HepG2 (cell line): Measurements from ENCODE around the gene FBLN7. TPM values are rescaled to one million over a fixed set of nuclear protein-coding genes. Genes with fewer than 3 reads are reported as not detected.
A peak's percentile ranks its signal among the peaks of the same experiment; 100 is the strongest.

Experiments
- ADNP ChIP-seq: sonication (generic); formaldehyde crosslinking; IDR thresholded peaks from 2 replicates; pipeline ENCODE4 v1.4.0; 2020; ENCODE audit warnings: missing genetic modification reagents
- HDAC6 ChIP-seq: fragments of 200-600 bp; sonication (generic); IDR thresholded peaks from 2 replicates; pipeline ENCODE4 v1.7.0; 2017; ENCODE audit warnings: mild to moderate bottlenecking, antibody characterized with exemption, low read length, low read depth
- HINFP ChIP-seq: sonication (generic); formaldehyde crosslinking; IDR thresholded peaks from 2 replicates; pipeline ENCODE4 v1.4.0; 2020; ENCODE audit warnings: low read depth, mild to moderate bottlenecking, missing genetic modification reagents
- KDM3A ChIP-seq: IDR thresholded peaks from 2 replicates; pipeline ENCODE4 v1.6.1; 2018; ENCODE audit warnings: low read depth, missing compliant biosample characterization
- KDM4B ChIP-seq: sonication (generic); formaldehyde crosslinking; IDR thresholded peaks from 2 replicates; pipeline ENCODE4 v1.4.0; 2020; ENCODE audit warnings: missing genetic modification reagents
- NCOA2 ChIP-seq: sonication (generic); formaldehyde crosslinking; IDR thresholded peaks from 2 replicates; pipeline ENCODE4 v1.8.0; 2022; ENCODE audit warnings: inconsistent platforms
- ZC3H13 ChIP-seq: sonication (generic); formaldehyde crosslinking; IDR thresholded peaks from 2 replicates; pipeline ENCODE4 v1.8.1; 2023; ENCODE audit warnings: mild to moderate bottlenecking, missing genetic modification reagents, moderate library complexity
- ZNF367 ChIP-seq: sonication (generic); formaldehyde crosslinking; IDR thresholded peaks from 2 replicates; pipeline ENCODE4 v1.4.0; 2020; ENCODE audit warnings: missing genetic modification reagents, borderline replicate concordance
- ZNF703 ChIP-seq: sonication (generic); formaldehyde crosslinking; IDR thresholded peaks from 2 replicates; pipeline ENCODE4 v1.5.1; 2020; ENCODE audit warnings: missing genetic modification reagents, mild to moderate bottlenecking, moderate library complexity, borderline replicate concordance
- ZNF841 ChIP-seq: sonication (generic); formaldehyde crosslinking; IDR thresholded peaks from 2 replicates; pipeline ENCODE4 v1.8.1; 2023; ENCODE audit warnings: missing genetic modification reagents, borderline replicate concordance
- polyA plus RNA-seq, 8 experiments: library from polyadenylated mRNA; depleted of rRNA in 3 of 8; stranded (reverse) in 7 of 8; unstranded in 1 of 8; fragments of >200 nt; fragmentation: Illumina TruSeq in 4 of 8; extraction: Trizol in 4 of 8; gene quantifications; 2 replicates each; pipeline versions ENCODE4 v1.2.1 to v1.2.3, GENCODE V29; 2011 to 2016; ENCODE audit warnings: low read depth in 4 of 8, missing spikeins in 1 of 8, mixed read lengths in 1 of 8; ENCODE audit not compliant: insufficient read depth in 1 of 8
- total RNA-seq, 5 experiments: library from RNA; depleted of rRNA; stranded (reverse); fragments of >200 nt; fragmentation: Illumina TruSeq; extraction: Trizol; gene quantifications; 2 replicates each; pipeline ENCODE4 v1.2.3, GENCODE V29; 2016; ENCODE audit warnings: low read depth in 1 of 5
- TF ChIP-seq, protein P1 (sequence below): sonication (generic); formaldehyde crosslinking; IDR thresholded peaks from 2 replicates; pipeline ENCODE4 v1.4.0; 2020; ENCODE audit warnings: missing genetic modification reagents
- TF ChIP-seq, protein P2 (sequence below): sonication (generic); formaldehyde crosslinking; IDR thresholded peaks from one replicate; pipeline ENCODE4 v1.5.1; 2020; ENCODE audit warnings: mild to moderate bottlenecking, missing genetic modification reagents; ENCODE audit errors: not compliant biosample characterization
- TF ChIP-seq, protein P3 (sequence below): sonication (generic); formaldehyde crosslinking; IDR thresholded peaks from 2 replicates; pipeline ENCODE4 v1.5.0; 2020; ENCODE audit warnings: missing genetic modification reagents
- TF ChIP-seq, protein P4 (sequence below): sonication (generic); formaldehyde crosslinking; IDR thresholded peaks from 2 replicates; pipeline ENCODE4 v1.8.0; 2022; ENCODE audit warnings: missing genetic modification reagents, mild to moderate bottlenecking, moderate library complexity, borderline replicate concordance

Gene FBLN7
- total and polyA plus RNA-seq, 2 of the 13 experiments (the other 11 are each of a cell fraction or from before 2014, with no cell fraction given): 1.4 to 2.3 TPM

DNA sequence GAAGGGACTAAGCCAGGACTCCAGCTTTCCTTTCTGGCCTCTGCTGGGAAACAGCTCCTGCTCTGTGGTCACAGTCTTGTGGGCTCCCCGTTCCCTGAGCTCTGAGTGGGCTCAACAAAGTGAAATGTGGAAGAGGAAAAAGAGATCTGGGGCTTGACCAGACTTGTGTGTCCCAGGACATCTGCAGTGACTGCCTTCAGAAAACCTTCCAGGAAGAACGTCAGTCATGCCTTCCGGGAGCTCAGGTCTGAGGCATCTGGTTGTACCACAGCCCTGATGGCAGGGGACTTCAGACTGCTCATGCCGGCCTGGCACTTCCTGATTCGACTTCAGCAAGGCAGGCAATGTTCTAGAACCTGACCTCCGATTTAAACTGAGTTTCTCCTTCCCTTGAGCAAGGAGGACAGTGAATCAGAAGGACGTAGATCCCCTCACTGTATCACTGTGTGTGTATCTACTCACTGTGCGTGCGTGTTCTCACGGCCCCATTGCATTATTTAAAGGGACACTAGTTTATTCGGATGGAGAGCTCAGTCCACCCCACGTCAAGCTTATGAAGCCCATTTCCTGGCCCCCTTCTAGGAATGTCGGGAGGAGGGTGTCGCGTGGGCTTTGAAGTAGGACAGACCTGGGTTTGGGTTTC, 548 bp upstream of the FBLN7 start (continued):
- TF ChIP-seq, protein P1, sequence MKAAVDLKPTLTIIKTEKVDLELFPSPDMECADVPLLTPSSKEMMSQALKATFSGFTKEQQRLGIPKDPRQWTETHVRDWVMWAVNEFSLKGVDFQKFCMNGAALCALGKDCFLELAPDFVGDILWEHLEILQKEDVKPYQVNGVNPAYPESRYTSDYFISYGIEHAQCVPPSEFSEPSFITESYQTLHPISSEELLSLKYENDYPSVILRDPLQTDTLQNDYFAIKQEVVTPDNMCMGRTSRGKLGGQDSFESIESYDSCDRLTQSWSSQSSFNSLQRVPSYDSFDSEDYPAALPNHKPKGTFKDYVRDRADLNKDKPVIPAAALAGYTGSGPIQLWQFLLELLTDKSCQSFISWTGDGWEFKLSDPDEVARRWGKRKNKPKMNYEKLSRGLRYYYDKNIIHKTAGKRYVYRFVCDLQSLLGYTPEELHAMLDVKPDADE (CRISPR knock-in tag): no peak
- TF ChIP-seq ZNF703 (CRISPR knock-in tag) (no peak), ADNP (CRISPR knock-in tag) (no peak), HINFP (CRISPR knock-in tag) (no peak; the same call in 1 of the 2 replicates), ZNF367 (CRISPR knock-in tag) (peak; percentile 24; the same call in 1 of the 2 replicates), NCOA2 (CRISPR knock-in tag) (0 out of 2 replicates have a peak, but pooled peaks have one; percentile 12), KDM4B (CRISPR knock-in tag) (no peak), KDM3A (no peak), ZC3H13 (CRISPR knock-in tag) (no peak), HDAC6 (no peak), ZNF841 (CRISPR knock-in tag) (no peak)
- TF ChIP-seq, protein P2, sequence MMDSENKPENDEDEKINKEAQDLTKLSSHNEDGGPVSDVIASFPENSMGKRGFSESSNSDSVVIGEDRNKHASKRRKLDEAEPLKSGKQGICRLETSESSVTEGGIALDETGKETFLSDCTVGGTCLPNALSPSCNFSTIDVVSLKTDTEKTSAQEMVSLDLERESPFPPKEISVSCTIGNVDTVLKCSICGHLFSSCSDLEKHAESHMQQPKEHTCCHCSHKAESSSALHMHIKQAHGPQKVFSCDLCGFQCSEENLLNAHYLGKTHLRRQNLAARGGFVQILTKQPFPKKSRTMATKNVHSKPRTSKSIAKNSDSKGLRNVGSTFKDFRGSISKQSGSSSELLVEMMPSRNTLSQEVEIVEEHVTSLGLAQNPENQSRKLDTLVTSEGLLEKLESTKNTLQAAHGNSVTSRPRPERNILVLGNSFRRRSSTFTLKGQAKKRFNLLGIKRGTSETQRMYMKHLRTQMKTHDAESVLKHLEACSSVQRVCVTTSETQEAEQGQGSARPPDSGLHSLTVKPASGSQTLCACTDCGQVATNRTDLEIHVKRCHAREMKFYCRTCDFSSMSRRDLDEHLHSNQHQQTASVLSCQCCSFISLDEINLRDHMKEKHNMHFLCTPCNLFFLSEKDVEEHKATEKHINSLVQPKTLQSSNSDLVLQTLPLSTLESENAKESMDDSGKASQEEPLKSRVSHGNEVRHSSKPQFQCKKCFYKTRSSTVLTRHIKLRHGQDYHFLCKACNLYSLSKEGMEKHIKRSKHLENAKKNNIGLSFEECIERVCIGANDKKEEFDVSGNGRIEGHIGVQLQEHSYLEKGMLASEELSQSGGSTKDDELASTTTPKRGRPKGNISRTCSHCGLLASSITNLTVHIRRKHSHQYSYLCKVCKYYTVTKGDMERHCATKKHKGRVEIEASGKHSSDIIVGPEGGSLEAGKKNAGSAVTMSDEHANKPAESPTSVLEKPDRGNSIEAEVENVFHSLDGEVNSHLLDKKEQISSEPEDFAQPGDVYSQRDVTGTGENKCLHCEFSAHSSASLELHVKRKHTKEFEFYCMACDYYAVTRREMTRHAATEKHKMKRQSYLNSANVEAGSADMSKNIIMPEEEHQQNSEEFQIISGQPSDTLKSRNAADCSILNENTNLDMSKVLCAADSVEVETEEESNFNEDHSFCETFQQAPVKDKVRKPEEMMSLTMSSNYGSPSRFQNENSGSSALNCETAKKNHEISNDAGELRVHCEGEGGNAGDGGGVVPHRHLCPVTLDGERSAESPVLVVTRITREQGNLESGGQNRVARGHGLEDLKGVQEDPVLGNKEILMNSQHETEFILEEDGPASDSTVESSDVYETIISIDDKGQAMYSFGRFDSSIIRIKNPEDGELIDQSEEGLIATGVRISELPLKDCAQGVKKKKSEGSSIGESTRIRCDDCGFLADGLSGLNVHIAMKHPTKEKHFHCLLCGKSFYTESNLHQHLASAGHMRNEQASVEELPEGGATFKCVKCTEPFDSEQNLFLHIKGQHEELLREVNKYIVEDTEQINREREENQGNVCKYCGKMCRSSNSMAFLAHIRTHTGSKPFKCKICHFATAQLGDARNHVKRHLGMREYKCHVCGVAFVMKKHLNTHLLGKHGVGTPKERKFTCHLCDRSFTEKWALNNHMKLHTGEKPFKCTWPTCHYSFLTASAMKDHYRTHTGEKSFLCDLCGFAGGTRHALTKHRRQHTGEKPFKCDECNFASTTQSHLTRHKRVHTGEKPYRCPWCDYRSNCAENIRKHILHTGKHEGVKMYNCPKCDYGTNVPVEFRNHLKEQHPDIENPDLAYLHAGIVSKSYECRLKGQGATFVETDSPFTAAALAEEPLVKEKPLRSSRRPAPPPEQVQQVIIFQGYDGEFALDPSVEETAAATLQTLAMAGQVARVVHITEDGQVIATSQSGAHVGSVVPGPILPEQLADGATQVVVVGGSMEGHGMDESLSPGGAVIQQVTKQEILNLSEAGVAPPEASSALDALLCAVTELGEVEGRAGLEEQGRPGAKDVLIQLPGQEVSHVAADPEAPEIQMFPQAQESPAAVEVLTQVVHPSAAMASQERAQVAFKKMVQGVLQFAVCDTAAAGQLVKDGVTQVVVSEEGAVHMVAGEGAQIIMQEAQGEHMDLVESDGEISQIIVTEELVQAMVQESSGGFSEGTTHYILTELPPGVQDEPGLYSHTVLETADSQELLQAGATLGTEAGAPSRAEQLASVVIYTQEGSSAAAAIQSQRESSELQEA: no peak
- TF ChIP-seq, protein P3, sequence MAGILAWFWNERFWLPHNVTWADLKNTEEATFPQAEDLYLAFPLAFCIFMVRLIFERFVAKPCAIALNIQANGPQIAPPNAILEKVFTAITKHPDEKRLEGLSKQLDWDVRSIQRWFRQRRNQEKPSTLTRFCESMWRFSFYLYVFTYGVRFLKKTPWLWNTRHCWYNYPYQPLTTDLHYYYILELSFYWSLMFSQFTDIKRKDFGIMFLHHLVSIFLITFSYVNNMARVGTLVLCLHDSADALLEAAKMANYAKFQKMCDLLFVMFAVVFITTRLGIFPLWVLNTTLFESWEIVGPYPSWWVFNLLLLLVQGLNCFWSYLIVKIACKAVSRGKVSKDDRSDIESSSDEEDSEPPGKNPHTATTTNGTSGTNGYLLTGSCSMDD (CRISPR knock-in tag): no peak
- TF ChIP-seq, protein P4, sequence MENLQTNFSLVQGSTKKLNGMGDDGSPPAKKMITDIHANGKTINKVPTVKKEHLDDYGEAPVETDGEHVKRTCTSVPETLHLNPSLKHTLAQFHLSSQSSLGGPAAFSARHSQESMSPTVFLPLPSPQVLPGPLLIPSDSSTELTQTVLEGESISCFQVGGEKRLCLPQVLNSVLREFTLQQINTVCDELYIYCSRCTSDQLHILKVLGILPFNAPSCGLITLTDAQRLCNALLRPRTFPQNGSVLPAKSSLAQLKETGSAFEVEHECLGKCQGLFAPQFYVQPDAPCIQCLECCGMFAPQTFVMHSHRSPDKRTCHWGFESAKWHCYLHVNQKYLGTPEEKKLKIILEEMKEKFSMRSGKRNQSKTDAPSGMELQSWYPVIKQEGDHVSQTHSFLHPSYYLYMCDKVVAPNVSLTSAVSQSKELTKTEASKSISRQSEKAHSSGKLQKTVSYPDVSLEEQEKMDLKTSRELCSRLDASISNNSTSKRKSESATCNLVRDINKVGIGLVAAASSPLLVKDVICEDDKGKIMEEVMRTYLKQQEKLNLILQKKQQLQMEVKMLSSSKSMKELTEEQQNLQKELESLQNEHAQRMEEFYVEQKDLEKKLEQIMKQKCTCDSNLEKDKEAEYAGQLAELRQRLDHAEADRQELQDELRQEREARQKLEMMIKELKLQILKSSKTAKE: no peak
